ENCODE measurements around the gene KRT73. TPM values are rescaled to one million over a fixed set of nuclear protein-coding genes. Genes with fewer than 3 reads are reported as not detected.

The KRT73 gene
- total RNA-seq, 1 donor from 2014 or later, result not detected

GRCh38 chr12:52647601-52648000 is 29.2 kb upstream of the KRT73 start:
- intact Hi-C loops (cut with DNase I), result no loop called here
- no peak for DNase-seq (ENCODE audit: low spot score)

DNA sequence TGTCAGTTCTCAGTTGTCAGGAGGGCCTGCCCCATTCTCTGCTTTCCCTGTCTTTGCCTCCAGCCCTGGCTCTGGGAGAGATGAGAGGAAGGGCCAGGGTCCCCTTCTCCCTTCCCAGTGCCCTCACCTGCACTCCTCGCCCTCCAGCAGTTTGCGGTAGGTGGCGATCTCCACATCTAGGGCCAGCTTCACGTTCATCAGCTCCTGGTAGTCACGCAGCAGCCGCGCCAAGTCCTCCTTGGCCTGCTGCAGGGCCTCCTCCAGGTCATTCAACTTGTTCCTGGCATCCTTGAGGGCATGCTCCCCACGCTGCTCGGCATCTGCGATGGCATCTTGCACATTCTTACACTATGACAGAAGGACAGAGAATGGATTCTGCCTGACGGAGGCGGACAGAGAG is 28.3 kb upstream of the KRT73 start:
- DNase-seq (ENCODE audit: low spot score), result peak; percentile 63
- intact Hi-C loops (cut with DNase I), result no loop called here

- intact Hi-C loops (cut with DNase I), result no loop called here
- peak; percentile 59 for DNase-seq (ENCODE audit: low spot score)
Observed at GRCh38 chr12:52645982-52646381, 27.6 kb upstream of the KRT73 start.

GRCh38 chr12:52645120-52645761 is 26.9 kb upstream of the KRT73 start:
- DNase-seq (ENCODE audit: low spot score), result no peak
- intact Hi-C loops (cut with DNase I), result no loop called here

DNA sequence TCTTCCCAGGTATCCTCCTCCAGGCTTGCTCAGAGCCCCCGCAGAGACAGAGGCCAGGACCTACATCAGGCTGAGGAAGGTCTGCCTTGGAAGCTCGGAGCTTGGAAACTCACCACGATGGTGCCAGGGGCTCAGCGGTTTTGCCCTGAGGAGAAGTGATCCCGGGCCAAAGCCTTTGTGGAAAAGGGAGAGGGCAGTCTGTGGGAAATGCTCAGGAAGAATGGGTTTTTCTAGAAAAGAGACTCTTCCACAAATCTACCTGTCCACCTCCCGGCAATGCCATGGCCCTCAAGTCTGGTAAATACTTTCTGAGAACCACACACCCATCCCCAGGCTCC is 25.7 kb upstream of the KRT73 start:
- DNase-seq (ENCODE audit: low spot score), result no peak
- intact Hi-C loops (cut with DNase I), result no loop called here

- no peak for DNase-seq (ENCODE audit: low spot score)
- intact Hi-C loops (cut with DNase I), result no loop called here
Observed at GRCh38 chr12:52643233-52644077, 25.1 kb upstream of the KRT73 start.

- intact Hi-C loops (cut with DNase I), result no loop called here
Observed at GRCh38 chr12:52641468-52641867, 23.1 kb upstream of the KRT73 start.

DNA sequence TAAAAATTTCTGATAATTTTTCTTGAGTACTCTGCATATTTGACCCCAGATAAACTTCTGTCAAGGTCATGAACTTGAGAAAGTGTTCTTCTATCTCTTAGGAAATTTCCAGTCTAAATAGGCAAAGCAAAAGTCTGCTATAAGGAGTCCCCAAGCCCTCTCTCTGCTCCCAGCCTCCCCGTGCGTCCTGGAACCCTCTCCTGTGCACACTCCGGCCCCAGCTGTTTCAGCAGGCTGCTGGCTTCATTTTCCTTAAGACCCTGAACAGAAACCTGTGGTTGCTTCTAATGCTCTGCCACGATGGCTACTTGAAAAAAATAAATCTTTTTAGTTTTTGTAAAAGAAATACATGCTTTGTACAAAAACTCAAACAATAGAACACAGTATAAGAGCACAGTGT is 18.9 kb upstream of the KRT73 start:
- DNase-seq (ENCODE audit: low spot score), result no peak
- intact Hi-C loops (cut with DNase I), result no loop called here

More at GRCh38 chr12:52641468-52641867, 23.1 kb upstream of the KRT73 start:
- DNase-seq (ENCODE audit: low spot score), result no peak

GRCh38 chr12:52636592-52637258 is 18.4 kb upstream of the KRT73 start:
- intact Hi-C loops (cut with DNase I), result no loop called here

GRCh38 chr12:52636189-52636588 is 17.8 kb upstream of the KRT73 start:
- intact Hi-C loops (cut with DNase I), result no loop called here
- DNase-seq (ENCODE audit: low spot score), result peak; percentile 15

More at GRCh38 chr12:52636592-52637258, 18.4 kb upstream of the KRT73 start:
- DNase-seq (ENCODE audit: low spot score), result no peak

- intact Hi-C loops (cut with DNase I), result no loop called here
- DNase-seq (ENCODE audit: low spot score), result peak; percentile 86
Observed at GRCh38 chr12:52634266-52635056, 16.1 kb upstream of the KRT73 start.

DNA sequence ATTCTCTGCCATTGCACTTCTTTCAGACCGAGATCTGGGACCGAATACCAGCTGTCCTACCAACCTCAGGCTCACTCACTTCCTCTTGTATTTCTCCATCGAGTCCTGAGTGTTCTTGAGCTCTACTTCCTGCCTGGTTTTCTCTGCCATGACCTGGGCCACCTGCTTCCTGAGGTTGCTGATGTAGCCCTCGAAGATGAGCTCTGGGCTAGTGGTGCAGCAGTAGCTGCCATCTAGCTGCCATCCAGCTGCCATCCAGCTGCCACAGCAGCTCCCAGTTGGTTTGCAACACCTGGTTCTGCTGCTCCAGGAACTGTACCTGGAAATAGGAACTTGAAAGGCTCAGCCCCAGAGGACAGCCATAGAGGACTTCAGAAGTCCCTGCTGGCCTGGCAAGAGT is 15.0 kb upstream of the KRT73 start:
- intact Hi-C loops (cut with DNase I), result no loop called here
- DNase-seq (ENCODE audit: low spot score), result peak; percentile 59

DNA sequence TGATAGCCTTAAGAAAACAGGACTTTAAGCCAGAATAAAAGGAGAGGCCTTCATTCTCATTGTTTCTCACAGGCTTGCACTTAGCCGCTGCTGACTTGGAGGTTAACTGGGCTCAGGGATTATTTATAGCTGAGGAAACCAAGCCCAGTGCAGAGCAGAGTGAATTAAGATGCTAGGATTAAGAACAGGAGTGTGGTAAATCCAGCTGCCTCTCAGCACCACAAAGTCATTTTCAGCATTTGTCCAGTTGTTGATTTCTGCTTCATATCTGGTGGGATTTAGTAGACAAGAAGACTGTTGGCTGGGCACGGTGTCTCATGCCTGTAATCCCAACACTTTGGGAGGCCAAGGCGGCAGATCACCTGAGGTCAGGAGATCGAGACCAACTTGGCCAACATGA is 14.3 kb upstream of the KRT73 start:
- peak; percentile 6 for DNase-seq (ENCODE audit: low spot score)
- intact Hi-C loops (cut with DNase I), result no loop called here

- peak; percentile 14 for DNase-seq (ENCODE audit: low spot score)
- intact Hi-C loops (cut with DNase I), result no loop called here
Observed at GRCh38 chr12:52631676-52632459, 13.5 kb upstream of the KRT73 start.

GRCh38 chr12:52631264-52631663 is 12.9 kb upstream of the KRT73 start:
- DNase-seq (ENCODE audit: low spot score), result peak; percentile 50
- intact Hi-C loops (cut with DNase I), result no loop called here

- intact Hi-C loops (cut with DNase I), result no loop called here
Observed at GRCh38 chr12:52630599-52631200, 12.3 kb upstream of the KRT73 start.

DNA sequence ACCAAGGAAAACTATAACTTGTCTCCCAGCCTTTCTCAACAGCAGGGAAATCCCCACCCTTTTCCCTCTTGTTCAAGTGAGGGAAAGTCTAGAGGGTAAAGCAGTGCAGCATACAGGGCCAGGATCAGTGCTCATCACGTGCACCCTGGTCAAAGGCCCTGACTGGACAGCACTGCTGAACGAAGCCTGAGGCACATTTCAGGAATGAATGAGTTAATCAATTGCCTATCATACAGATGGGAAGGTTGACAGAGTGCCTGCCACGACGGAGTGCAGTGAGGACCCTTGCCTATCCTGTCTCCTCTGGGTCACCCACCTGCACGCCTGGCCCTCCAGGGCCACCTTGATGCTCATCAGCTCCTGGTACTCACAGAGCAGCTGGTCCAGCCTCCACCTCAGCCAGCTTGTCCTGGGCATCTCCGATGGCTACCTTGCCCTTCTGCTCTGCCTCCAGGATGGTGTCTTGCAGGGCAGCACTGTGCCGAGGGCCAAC is 11.7 kb upstream of the KRT73 start:
- intact Hi-C loops (cut with DNase I), result no loop called here
- DNase-seq (ENCODE audit: low spot score), result no peak

More at GRCh38 chr12:52630599-52631200, 12.3 kb upstream of the KRT73 start:
- DNase-seq (ENCODE audit: low spot score), result no peak

- no peak for DNase-seq (ENCODE audit: low spot score)
- intact Hi-C loops (cut with DNase I), result no loop called here
Observed at GRCh38 chr12:52629281-52630007, 11.1 kb upstream of the KRT73 start.
